Globus pallidus (tissue), 1 donor: ENCODE measurements around the gene CORO6.
A peak's percentile ranks its signal among the peaks of the same experiment; 100 is the strongest.

Experiments
- DNase-seq: peaks from one replicate; pipeline ENCODE4 v3.0.0-alpha.2; 2015; ENCODE audit warnings: low spot score

The CORO6 gene

GRCh38 chr17:29577385-29578211 lies 45.1 kb downstream of the CORO6 start:
- peak; percentile 77 for DNase-seq

DNA sequence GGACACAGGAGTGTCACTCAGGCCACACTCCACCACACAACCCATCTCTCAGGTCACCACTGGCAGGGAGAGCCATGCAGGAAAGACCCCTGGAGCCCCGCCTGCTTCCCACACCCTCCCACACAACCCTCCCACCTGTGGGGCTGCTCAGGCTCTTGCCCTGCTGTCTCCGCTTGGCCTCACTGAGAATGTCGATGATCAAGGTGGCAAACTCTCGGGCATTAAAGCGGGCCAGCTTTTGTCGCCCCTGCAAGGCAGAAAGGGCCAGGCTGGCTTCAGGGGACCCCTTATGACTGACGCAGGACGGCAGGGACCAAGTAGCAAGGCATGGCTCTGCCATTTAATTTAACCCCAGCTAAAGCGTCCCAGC lies 45.7 kb downstream of the CORO6 start:
- no peak for DNase-seq

DNA sequence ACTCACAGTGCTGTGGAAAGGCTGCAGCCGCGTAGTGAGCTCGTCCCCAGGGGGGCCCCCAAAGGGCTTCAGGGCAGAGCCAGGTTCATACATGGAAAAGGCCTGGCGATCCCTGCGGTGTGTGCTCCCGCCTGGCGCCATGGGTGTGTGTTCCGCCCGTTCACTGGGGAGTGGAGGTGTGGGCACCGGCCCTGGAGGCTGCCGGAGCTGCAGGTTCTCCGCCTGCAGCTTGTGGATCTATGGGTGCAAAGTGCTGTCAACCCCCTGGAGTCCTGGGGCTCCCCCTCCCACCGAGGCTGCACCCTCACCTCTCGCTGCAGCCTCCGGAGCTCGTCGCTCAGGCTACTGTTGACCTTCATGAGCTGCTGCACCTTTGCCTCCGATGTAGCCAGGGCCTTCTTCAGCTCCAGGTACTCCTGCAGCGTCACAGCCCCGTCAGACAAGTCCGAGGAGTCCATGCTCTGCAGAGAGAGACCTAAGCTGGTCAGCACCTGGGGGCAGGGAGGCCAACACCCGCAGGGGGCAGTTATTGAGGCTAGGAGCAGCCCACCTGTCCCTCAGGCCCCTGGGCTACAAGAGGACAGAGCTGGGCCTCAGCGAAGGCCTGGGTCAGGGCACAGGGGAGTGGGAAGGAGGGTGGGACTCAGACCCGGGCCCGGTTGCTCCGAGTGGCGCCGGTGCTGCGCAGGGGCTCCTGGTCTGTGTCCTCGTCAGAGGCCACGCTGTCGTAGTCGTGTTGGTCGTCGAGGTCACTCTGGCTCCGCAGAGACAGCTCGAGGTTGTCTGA lies 46.3 kb downstream of the CORO6 start:
- DNase-seq, result no peak

DNA sequence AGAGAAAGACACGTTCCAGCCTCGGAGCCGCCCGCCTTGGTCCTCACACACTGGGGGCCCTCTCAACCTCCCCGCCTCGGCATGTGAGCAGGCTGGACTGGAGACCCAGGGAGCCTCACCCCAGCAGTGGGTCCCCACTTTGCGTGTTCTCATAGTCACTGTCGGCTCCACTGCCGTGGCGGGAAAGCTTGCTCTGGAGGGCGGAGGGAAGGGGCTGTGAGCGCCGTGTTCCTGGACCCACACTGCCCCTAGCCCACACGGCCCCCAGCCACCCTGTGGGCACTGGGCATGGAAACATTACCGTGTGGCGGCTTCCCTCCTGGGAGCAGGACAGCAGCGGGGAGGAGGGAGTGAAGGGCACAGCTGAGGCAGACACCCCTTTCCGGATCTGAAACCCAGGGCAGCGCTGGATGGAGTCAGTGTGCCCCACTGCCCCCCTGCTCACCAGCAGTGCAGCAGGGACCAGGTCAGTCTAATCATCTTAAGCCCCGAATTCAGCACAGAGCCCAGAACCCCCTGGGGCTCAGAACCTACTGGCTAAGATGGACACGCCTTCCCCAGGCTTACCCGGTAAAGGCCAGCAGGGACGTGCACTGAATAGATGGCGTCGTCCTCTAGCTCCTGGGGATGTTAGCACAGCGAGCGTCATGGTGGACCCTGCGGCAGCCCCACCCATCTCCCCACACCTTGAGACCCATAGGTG lies 47.0 kb downstream of the CORO6 start:
- DNase-seq, result no peak

DNA sequence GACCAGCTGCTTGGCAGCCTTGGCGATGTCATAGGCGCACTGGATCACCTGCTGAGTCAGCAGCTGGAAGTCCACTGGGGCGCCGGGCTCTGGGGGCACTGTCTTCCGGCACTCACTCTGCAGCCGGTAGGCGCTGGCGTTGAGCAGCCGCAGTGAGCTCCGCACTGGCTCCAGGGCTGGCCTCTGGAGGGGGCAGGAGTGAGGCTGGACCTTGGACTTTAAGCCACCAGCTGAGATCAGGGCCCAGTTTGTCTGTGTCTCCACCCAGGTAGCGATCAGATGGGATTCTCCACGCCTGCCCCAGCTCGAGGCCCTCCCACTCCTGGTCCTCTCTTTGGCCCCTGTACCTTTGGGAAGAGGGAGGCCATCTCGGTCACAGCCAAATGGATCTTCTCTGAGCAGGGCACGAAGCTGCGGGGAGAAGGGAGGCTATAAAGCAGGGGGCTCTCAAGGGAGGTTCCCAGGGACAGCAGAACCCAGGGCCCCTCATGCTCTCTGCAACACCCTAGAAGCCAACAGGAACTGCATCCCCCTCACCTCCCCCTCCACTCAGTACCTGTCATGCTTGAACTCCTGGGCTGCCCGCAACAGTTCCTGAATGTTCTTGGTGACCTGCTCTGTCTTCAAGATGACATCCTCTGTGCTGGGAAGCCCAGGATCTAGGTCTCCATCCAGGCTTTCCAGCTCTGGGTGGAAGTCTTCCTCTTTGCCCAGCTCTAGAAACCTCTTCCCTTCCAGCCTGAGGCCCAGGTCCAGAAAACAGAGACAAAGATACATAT lies 47.8 kb downstream of the CORO6 start:
- no peak for DNase-seq

GRCh38 chr17:29573871-29574731 lies 48.6 kb downstream of the CORO6 start:
- peak; percentile 4 for DNase-seq

DNA sequence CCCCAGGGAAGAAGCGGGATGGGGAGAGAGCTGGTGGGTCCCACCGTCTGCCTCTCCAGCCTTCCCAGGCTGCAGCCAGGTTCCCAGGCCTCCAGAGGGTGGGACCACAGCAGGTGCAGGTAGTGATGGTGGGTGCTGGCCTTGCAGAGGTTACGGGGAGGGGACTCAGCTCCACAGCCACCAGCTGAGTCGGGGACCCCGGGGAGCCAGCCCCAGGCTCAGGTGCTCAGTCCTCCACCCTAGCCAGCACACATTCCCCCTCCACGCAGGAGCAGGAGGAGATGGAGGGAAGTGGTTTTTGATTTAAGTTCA lies 49.2 kb downstream of the CORO6 start:
- DNase-seq, result peak; percentile 4

GRCh38 chr17:29572691-29573557 lies 49.8 kb downstream of the CORO6 start:
- DNase-seq, result peak; percentile 50

GRCh38 chr17:29571883-29572681 lies 50.6 kb downstream of the CORO6 start:
- no peak for DNase-seq

DNA sequence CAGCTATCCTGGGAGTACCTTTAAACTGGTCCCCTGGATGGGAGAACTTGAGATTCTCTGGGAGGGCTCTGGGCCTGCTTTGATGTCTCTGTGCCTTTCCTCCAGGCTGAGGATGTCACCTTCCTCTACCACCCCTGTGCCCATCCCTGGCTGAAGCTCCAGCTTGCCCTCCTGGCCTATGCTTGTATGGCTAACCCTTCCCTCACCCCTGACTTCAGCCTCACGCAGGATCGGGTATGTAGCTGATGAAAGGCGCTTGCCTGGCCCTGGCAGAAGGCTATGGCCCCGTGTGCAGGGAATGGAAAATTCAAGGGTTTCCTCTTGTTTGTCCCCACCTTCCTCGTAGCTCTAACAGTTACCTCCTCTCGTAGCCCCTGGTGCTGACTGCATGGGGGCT lies 51.2 kb downstream of the CORO6 start:
- no peak for DNase-seq

- peak; percentile 7 for DNase-seq
Observed at GRCh38 chr17:29570521-29570920, 52.2 kb downstream of the CORO6 start.

- DNase-seq, result no peak
Observed at GRCh38 chr17:29569245-29569950, 53.3 kb downstream of the CORO6 start.

- peak; percentile 76 for DNase-seq
Observed at GRCh38 chr17:29568331-29569244, 54.1 kb downstream of the CORO6 start, which contains the start of gene TP53I13. Gene TP53I13, plus strand, starts transcription at chr17:29568701. Its CDS starts 58 bp downstream, at chr17:29568759.

DNA sequence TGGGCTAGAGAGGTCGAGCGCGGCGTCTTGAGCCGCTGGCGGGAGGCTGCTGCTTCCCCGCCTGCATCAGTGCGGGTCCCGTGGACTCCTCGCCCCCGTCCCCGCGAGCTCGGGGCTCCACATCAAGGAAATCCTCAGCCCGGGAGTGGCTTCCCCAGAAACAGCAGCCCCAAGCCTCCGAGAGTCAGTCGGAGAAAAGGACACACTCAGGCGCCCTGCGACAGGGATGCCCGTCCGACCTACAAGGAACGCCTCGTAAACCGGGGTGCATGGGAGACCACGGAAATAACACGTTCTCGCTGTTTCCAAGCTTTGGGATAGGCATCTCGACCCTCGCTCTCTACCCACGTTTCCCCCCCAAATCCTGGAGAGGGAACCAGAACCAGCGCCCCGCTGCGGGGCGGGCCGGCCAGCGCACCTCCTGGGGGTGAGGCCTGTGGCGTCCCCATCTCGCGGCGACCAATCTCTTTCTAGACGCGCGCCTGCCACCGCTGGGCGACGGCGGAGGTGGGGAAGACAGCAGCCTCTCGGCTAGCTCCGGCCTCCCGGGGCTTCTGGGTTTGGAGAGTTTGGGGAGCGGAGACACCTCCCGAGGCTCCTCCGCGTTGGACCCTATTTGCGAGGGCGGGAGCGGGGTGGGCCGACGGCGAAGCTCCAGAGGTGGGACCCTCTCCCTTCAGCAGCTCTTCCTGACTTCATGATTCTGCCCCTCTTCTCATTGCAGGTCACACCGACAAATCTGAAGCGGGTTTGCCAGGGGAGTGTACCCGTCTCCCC lies 55.0 kb downstream of the CORO6 start:
- no peak for DNase-seq

DNA sequence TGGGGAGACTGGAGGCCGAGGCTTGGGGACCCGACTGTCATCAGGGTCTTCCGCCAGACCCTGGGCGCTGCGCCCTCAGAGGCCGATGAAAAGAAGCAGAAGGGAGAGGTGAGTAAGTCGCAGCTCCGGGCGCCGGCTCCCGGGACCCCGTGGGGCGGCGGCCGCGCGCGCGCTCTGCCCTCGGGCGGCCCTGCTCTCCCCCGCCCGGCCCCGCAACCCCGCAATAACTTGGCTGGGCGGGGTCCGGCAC lies 55.5 kb downstream of the CORO6 start:
- DNase-seq, result no peak

- DNase-seq, result peak; percentile 69
Observed at GRCh38 chr17:29566473-29567303, 56.0 kb downstream of the CORO6 start, which contains the start of gene ABHD15. Gene ABHD15, minus strand, starts transcription at chr17:29567037. Its CDS starts 71 bp downstream, at chr17:29566966.
